ELF-1 (cell line): ENCODE data around the gene FRAS1.

Experiments
- DNase-seq: peaks from one replicate; pipeline ENCODE4 v3.0.0-alpha.2; 2016; ENCODE audit warnings: low read depth, low spot score

Gene FRAS1

GRCh38 chr4:78100060-78100459 lies 42.9 kb downstream of the FRAS1 start:
- DNase-seq, result no peak

GRCh38 chr4:78119698-78120097 lies 62.6 kb downstream of the FRAS1 start:
- DNase-seq, result no peak

GRCh38 chr4:78120144-78120880 lies 63.2 kb downstream of the FRAS1 start:
- DNase-seq, result no peak

- DNase-seq, result no peak
Measured at GRCh38 chr4:78121338-78121904, 64.3 kb downstream of the FRAS1 start.

GRCh38 chr4:78125834-78126331 lies 68.8 kb downstream of the FRAS1 start:
- peak; percentile 73 for DNase-seq

GRCh38 chr4:78129383-78130108 lies 72.4 kb downstream of the FRAS1 start:
- peak; percentile 51 for DNase-seq

GRCh38 chr4:78131403-78131802 lies 74.3 kb downstream of the FRAS1 start:
- DNase-seq, result no peak

GRCh38 chr4:78136109-78137081 lies 79.3 kb downstream of the FRAS1 start:
- DNase-seq, result no peak

GRCh38 chr4:78137532-78137931 lies 80.4 kb downstream of the FRAS1 start:
- no peak for DNase-seq

GRCh38 chr4:78138252-78138651 lies 81.1 kb downstream of the FRAS1 start:
- DNase-seq, result no peak

- no peak for DNase-seq
Measured at GRCh38 chr4:78143634-78144033, 86.5 kb downstream of the FRAS1 start.

- DNase-seq, result no peak
Measured at GRCh38 chr4:78145008-78145407, 87.9 kb downstream of the FRAS1 start.

GRCh38 chr4:78145622-78146021 lies 88.5 kb downstream of the FRAS1 start:
- no peak for DNase-seq

- DNase-seq, result peak; percentile 49
Measured at GRCh38 chr4:78149751-78150542, 92.8 kb downstream of the FRAS1 start.

- no peak for DNase-seq
Measured at GRCh38 chr4:78150543-78150864, 93.4 kb downstream of the FRAS1 start.

GRCh38 chr4:78152795-78153194 lies 95.7 kb downstream of the FRAS1 start:
- DNase-seq, result no peak

- no peak for DNase-seq
Measured at GRCh38 chr4:78154972-78155590, 98.0 kb downstream of the FRAS1 start.

GRCh38 chr4:78155616-78156105 lies 98.5 kb downstream of the FRAS1 start:
- DNase-seq, result no peak

- DNase-seq, result no peak
Measured at GRCh38 chr4:78156520-78156919, 99.4 kb downstream of the FRAS1 start.

- DNase-seq, result peak; percentile 12
Measured at GRCh38 chr4:78162342-78162741, 105.2 kb downstream of the FRAS1 start.
